ENCODE measurements around the gene LIN37.

DNA sequence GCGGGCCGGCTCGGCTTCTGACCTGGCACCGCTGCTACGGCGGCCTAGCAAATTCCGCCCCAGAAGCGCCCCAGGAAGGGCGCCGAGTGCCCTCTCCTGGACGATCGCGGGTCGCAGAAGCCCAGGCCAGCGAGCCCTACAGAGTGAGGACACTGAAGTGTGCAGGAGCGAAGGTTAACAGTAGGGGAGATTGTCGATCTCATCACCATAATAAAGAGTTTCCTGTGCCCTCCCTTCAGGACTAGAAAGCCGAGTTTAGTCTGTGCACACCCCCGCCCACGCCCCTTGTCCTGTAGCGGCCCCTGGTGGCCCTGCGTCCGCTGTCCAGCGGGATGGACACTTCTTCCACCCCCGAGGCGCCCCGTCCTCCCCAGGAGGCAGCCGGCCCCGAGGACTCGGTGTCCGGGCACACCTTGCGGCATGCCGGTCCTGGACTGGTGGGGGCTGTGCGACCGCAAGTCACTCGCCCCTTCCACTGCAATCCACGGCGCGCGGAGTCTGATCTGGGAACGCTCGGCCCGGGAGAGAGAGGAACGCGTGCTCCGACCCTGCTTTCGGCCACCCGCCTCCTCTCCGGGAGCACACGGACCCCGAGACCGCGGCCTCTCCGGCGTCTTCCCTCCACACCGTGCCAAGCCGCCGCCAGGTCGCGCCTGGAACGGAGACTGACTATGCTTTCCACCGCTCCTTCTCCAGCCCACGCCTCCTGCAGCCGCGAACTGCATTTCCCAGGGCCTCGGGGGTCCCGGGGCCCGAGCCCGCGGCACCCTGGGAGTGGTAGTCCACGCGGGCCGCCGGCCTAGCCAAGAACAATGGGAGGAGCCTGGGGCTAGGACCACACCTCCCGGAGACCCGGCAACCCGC, 31.3 kb upstream of the LIN37 start:
- peak; percentile 6 to 34 for TF ChIP-seq POLR2A (IDR thresholded peaks at IDR 0.05)
- TF ChIP-seq, protein P1, sequence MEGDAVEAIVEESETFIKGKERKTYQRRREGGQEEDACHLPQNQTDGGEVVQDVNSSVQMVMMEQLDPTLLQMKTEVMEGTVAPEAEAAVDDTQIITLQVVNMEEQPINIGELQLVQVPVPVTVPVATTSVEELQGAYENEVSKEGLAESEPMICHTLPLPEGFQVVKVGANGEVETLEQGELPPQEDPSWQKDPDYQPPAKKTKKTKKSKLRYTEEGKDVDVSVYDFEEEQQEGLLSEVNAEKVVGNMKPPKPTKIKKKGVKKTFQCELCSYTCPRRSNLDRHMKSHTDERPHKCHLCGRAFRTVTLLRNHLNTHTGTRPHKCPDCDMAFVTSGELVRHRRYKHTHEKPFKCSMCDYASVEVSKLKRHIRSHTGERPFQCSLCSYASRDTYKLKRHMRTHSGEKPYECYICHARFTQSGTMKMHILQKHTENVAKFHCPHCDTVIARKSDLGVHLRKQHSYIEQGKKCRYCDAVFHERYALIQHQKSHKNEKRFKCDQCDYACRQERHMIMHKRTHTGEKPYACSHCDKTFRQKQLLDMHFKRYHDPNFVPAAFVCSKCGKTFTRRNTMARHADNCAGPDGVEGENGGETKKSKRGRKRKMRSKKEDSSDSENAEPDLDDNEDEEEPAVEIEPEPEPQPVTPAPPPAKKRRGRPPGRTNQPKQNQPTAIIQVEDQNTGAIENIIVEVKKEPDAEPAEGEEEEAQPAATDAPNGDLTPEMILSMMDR (IDR thresholded peaks at IDR 0.05) = peak; percentile 86 to 92 (median 90)
